Endothelial cell of umbilical vein (primary cell): ENCODE data around the gene SF3B5. TPM values are rescaled to one million over a fixed set of nuclear protein-coding genes. Genes with fewer than 3 reads are reported as not detected.
A peak's percentile ranks its signal among the peaks of the same experiment; 100 is the strongest.

Experiments
- BruUV-seq: library from RNA; stranded (reverse); fragments of 400-500 nt; replicated peaks from 2 replicates; lab custom pipeline; 2021; lab: Mats Ljungman, UMichigan
- CTCF ChIA-PET: fragments of 300-600, 350-600 bp; sonication (Branson Sonifier 250); formaldehyde crosslinking; loops from one replicate; lab custom pipeline; 2021; ENCODE audit warnings: antibody characterized with exemption, inconsistent platforms; lab: Charles Lee
- POLR2A ChIA-PET: fragments of 300-600, 350-600 bp; sonication (Branson Sonifier 250); formaldehyde crosslinking; loops from one replicate; lab custom pipeline; 2021; ENCODE audit warnings: antibody characterized with exemption, inconsistent platforms; lab: Charles Lee
- DNase-seq: peaks from one replicate; pipeline ENCODE4 v3.0.0-alpha.2; 2011; ENCODE audit warnings: low read depth, low spot score
- FAIRE-seq: peaks from 2 replicates; lab custom pipeline; 2011; peaks lifted over from hg19 to GRCh38; lab: Jason Lieb, UNC
- H2AFZ ChIP-seq: 2 replicates; pipeline ENCODE4 v1.6.0; 2012; ENCODE audit warnings: low read depth, low read length, control low read depth, inconsistent platforms
- H3K27ac ChIP-seq: 2 replicates; pipeline ENCODE4 v1.5.1; 2011; ENCODE audit warnings: low read depth, mild to moderate bottlenecking, control low read depth, low read length, moderate library complexity; ENCODE audit not compliant: insufficient read depth
- H3K27me3 ChIP-seq, 2 experiments: 2 replicates each; pipeline versions ENCODE4 v1.6.0 to v1.6.1; 2011; ENCODE audit warnings: low read length in 2 of 2, mixed read lengths in 1 of 2; ENCODE audit not compliant: control insufficient read depth in 2 of 2, insufficient read depth in 2 of 2
- H3K36me3 ChIP-seq, 2 experiments: 2 replicates in 1 of 2; 3 replicates in 1 of 2; pipeline ENCODE4 v1.5.1; 2011; ENCODE audit warnings: low read length in 2 of 2, mild to moderate bottlenecking in 1 of 2, moderate library complexity in 1 of 2; ENCODE audit not compliant: control insufficient read depth in 2 of 2, insufficient read depth in 2 of 2; ENCODE audit errors: extremely low read depth in 1 of 2
- H3K4me1 ChIP-seq: 3 replicates; pipeline ENCODE4 v1.5.1; 2011; ENCODE audit warnings: mild to moderate bottlenecking, low read length; ENCODE audit not compliant: control insufficient read depth, insufficient read depth; ENCODE audit errors: extremely low read depth
- H3K4me2 ChIP-seq: 2 replicates; pipeline ENCODE4 v1.6.1; 2011; ENCODE audit warnings: low read length, control low read depth, mixed read lengths; ENCODE audit not compliant: insufficient read depth
- H3K4me3 ChIP-seq, 3 experiments: fragments of 200-600 bp in 1 of 3; sonication (generic), shearing (Covaris generic) in 1 of 3; replicated peaks in 1 of 3; 2 replicates each; pipeline ENCODE4 v1.5.1; 2011 to 2016; ENCODE audit warnings: control low read depth in 3 of 3, low read length in 3 of 3, mild to moderate bottlenecking in 2 of 3, inconsistent platforms in 1 of 3, low read depth in 1 of 3, moderate library complexity in 1 of 3; ENCODE audit not compliant: insufficient read depth in 1 of 3
- H3K79me2 ChIP-seq: 2 replicates; pipeline ENCODE4 v1.6.0; 2012; ENCODE audit warnings: low read length, inconsistent platforms; ENCODE audit not compliant: control insufficient read depth, insufficient read depth
- H3K9ac ChIP-seq: replicated peaks from 2 replicates; pipeline ENCODE3; 2011; ENCODE audit warnings: low read length, control low read depth; ENCODE audit not compliant: insufficient read depth; ENCODE audit errors: extremely low read depth
- H3K9me1 ChIP-seq: replicated peaks from 3 replicates; pipeline ENCODE4 v1.6.0; 2011; ENCODE audit warnings: mild to moderate bottlenecking, low read length; ENCODE audit not compliant: control insufficient read depth, insufficient read depth; ENCODE audit errors: extremely low read depth
- H3K9me3 ChIP-seq: replicated peaks from 2 replicates; pipeline ENCODE4 v1.5.1; 2012; ENCODE audit warnings: low read length, inconsistent platforms; ENCODE audit not compliant: control insufficient read depth, insufficient read depth
- H4K20me1 ChIP-seq: replicated peaks from 2 replicates; pipeline ENCODE3; 2011; ENCODE audit warnings: mild to moderate bottlenecking, low read length; ENCODE audit not compliant: control insufficient read depth, insufficient read depth; ENCODE audit errors: extremely low read depth
- CTCF ChIP-seq, 2 donors: IDR thresholded peaks; 1 replicate in 1 of 2; 2 replicates in 1 of 2; pipeline ENCODE4 v1.5.1; 2011; ENCODE audit warnings: low read length in 2 of 2, mild to moderate bottlenecking in 2 of 2, moderate library complexity in 2 of 2, control low read depth in 1 of 2, inconsistent platforms in 1 of 2, low read depth in 1 of 2; ENCODE audit not compliant: insufficient read depth in 1 of 2; ENCODE audit errors: extremely low read depth in 1 of 2
- EZH2 ChIP-seq: IDR thresholded peaks from 2 replicates; pipeline ENCODE4 v1.6.1; 2012; ENCODE audit warnings: borderline replicate concordance, low read depth, mild to moderate bottlenecking, moderate library complexity, low read length, inconsistent platforms; ENCODE audit not compliant: severe bottlenecking
- FOS ChIP-seq: IDR thresholded peaks from 2 replicates; pipeline ENCODE4 v1.6.1; 2011; ENCODE audit warnings: mild to moderate bottlenecking, low read length, moderate library complexity, borderline replicate concordance; ENCODE audit not compliant: insufficient read depth
- GATA2 ChIP-seq: IDR thresholded peaks from 2 replicates; pipeline ENCODE4 v1.7.0; 2011; ENCODE audit warnings: low read depth, mild to moderate bottlenecking, moderate library complexity, mixed read lengths, low read length; ENCODE audit not compliant: insufficient read length, insufficient read depth
- JUN ChIP-seq: IDR thresholded peaks from 2 replicates; pipeline ENCODE4 v1.6.1; 2011; ENCODE audit warnings: borderline replicate concordance, low read depth; ENCODE audit not compliant: insufficient read length, insufficient read depth
- MAX ChIP-seq: IDR thresholded peaks from 2 replicates; pipeline ENCODE4 v1.6.1; 2011; ENCODE audit not compliant: insufficient read depth, insufficient read length
- MYC ChIP-seq: IDR thresholded peaks from one replicate; pipeline ENCODE4 v1.6.1; 2011; ENCODE audit warnings: mild to moderate bottlenecking, low read depth, low read length
- POLR2A ChIP-seq: IDR thresholded peaks from 2 replicates; pipeline ENCODE4 v1.6.1; 2012; ENCODE audit warnings: low read depth, mild to moderate bottlenecking, control low read depth, low read length
- POLR2AphosphoS5 ChIP-seq: IDR thresholded peaks from 2 replicates; pipeline ENCODE4 v1.6.1; 2012; ENCODE audit warnings: low read depth, mild to moderate bottlenecking, control low read depth, low read length, moderate library complexity; ENCODE audit not compliant: insufficient read depth
- dilution Hi-C: fragments of 300-500 bp; cut with MboI; formaldehyde crosslinking; loops from one replicate; pipeline ENCODE4 v1.15.0; 2019; ENCODE audit warnings: low sequenced_read_pairs; ENCODE audit not compliant: extremely low pct_ligation_motif_present
- intact Hi-C: fragments of 100-400 bp; cut with micrococcal nuclease; formaldehyde crosslinking; loops from one replicate; pipeline ENCODE4 v1.10.0; 2022
- polyA plus RNA-seq, 4 experiments: library from polyadenylated mRNA; depleted of rRNA in 3 of 4; stranded (reverse) in 3 of 4; unstranded in 1 of 4; fragments of >200 nt; gene quantifications; 2 replicates each; pipeline versions ENCODE4 v1.2.1 to v1.2.3, GENCODE V29; 2011 to 2012; ENCODE audit warnings: missing spikeins in 1 of 4
- total RNA-seq: library from RNA; stranded (reverse); gene quantifications from 2 replicates; pipeline ENCODE4 v1.2.3, GENCODE V29; 2021

The SF3B5 gene
- total and polyA plus RNA-seq, 2 donors (not counting 3 experiments of a cell fraction or from before 2014, with no cell fraction given) = 185 to 540 TPM

- dilution Hi-C loops = no loop called here
Observed at GRCh38 chr6:144053601-144054000, 41.8 kb downstream of the SF3B5 start.

GRCh38 chr6:144052488-144052887, 42.9 kb downstream of the SF3B5 start:
- Histone ChIP-seq H3K4me1 (no peaks in the 10 kb centered on the region), H3K27me3 (peaks cover 11 to 21% of the 10 kb centered on the region in 2 experiments), H4K20me1 (no peaks in the 10 kb centered on the region), H3K79me2 (no peaks in the 10 kb centered on the region), H3K27ac (no peak overlapping the region), H3K9ac (no peak overlapping the region), H3K4me2 (no peak overlapping the region), H3K9me3 (no peaks in the 10 kb centered on the region), H3K9me1 (no peaks in the 10 kb centered on the region), H3K36me3 (no peaks in the 10 kb centered on the region), H2AFZ (no peak overlapping the region), H3K4me3 (no peak overlapping the region)
- ChIA-PET POLR2A (no interaction called here), CTCF (no interaction called here)
- intact Hi-C loops = no loop called here
- no peak for TF ChIP-seq JUN
- TF ChIP-seq POLR2AphosphoS5 = no peak
- TF ChIP-seq GATA2 = no peak
- no peak for TF ChIP-seq MAX
- no peak for TF ChIP-seq POLR2A
- no peak for TF ChIP-seq EZH2
- no peak for TF ChIP-seq CTCF (IDR thresholded peaks at IDR 0.05; ENCODE audit: extremely low read depth in 1 of 2, insufficient read depth in 1 of 2, low read depth in 1 of 2, low read length in 2 of 2)
- no peak for TF ChIP-seq MYC
- no peak for TF ChIP-seq FOS
- no peak for FAIRE-seq
- DNase-seq = no peak
- dilution Hi-C loops = no loop called here
- no TSS peak for BruUV-seq

More at GRCh38 chr6:144053601-144054000, 41.8 kb downstream of the SF3B5 start:
- POLR2A ChIA-PET = no interaction called here
- Histone ChIP-seq H3K9ac (no peak overlapping the region), H3K9me1 (no peaks in the 10 kb centered on the region), H2AFZ (no peak overlapping the region), H3K27me3 (peaks cover 8 to 22% of the 10 kb centered on the region in 2 experiments), H4K20me1 (no peaks in the 10 kb centered on the region), H3K9me3 (no peaks in the 10 kb centered on the region), H3K36me3 (no peaks in the 10 kb centered on the region), H3K27ac (no peak overlapping the region), H3K4me2 (no peak overlapping the region), H3K4me1 (no peaks in the 10 kb centered on the region), H3K4me3 (no peak overlapping the region), H3K79me2 (no peaks in the 10 kb centered on the region)
- CTCF ChIA-PET = no interaction called here
- FAIRE-seq (no peak), DNase-seq (no peak)
- TF ChIP-seq GATA2 (peak; percentile 21), EZH2 (no peak)
- intact Hi-C loops = no loop called here
- no TSS peak for BruUV-seq
